Stimulated activated CD4-positive, alpha-beta T cell treated with anti-CD3 and anti-CD28 coated beads, Interleukin-15, amount 100 ng/mL, for 48 hours (primary cell): Measurements from ENCODE around the gene GPI.
A peak's percentile ranks its signal among the peaks of the same experiment; 100 is the strongest.

Experiments used
- DNase-seq, 2 donors: peaks; one replicate each; pipeline ENCODE4 v3.0.0-alpha.2; 2020; ENCODE audit warnings: low read depth in 2 of 2

Gene GPI

DNA sequence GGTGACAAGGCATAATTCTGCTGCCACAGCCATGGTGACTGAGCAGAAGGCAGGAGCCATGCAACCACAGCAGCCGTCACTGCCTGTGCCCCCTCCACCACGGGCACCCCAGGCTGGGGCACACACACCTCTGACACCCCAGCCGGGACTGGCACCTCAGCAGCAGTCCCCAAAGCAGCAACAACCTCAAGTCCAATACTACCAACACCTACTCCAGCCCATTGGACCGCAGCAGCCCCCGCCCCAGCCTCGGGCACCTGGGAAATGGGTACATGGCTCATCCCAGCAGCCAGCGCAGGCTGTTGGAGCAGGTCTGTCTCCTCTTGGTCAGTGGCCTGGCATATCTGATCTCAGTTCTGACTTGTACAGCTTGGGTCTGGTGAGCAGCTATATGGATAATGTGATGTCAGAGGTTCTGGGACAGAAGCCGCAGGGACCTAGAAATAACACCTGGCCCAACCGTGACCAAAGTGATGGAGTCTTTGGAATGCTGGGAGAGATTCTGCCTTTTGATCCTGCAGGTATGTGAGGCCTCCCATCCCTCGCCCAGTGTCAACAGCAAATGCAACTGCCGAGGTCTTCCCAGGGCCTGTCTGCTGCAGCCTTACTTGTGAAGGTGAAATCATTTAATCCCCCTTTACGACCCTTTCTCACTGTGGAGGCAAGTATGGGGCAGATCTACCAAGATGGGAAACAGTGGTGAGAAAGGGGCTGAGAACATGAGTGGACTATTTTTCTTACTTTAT lies 22.9 kb upstream of the GPI start:
- DNase-seq: no peak

DNA sequence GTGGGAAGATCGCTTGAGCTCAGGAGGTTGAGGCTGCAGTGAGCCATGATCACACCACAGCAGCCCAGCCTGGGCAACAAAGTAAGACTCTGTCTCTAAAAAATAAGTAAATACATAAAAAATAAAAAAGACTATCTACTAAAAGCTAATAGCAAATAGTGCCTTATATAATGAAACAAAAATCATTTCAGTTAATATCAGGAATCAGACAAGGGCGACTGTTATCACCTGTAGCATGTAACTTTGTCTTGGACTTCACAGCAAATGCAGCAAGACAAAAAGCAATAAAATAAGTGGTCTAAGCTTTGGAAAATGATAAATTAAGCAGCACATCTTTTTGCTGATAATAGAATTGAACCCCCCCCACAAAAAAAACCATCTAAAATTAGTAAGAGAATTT lies 21.2 kb upstream of the GPI start:
- DNase-seq: no peak

DNA sequence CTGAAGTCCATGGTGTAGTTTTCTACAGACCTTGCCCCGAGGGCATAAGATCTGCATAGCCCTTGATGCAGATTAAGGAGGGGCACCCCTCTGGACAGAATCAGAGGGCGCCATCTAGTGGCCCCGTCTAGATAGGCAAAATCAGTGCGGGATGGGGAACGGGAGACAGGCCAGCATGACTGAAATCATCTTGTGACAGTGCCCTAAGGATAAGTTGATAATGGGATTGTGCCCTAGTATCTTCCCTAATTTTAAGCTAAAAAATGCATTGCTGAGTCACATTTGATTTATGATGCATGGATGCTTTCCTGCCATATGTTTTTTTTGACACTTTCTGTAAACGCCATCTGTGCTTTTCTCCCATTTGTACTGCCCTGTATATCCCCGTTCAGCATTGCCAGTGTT lies 19.0 kb upstream of the GPI start:
- peak in 1 of 2 donors; percentile 60 for DNase-seq

DNA sequence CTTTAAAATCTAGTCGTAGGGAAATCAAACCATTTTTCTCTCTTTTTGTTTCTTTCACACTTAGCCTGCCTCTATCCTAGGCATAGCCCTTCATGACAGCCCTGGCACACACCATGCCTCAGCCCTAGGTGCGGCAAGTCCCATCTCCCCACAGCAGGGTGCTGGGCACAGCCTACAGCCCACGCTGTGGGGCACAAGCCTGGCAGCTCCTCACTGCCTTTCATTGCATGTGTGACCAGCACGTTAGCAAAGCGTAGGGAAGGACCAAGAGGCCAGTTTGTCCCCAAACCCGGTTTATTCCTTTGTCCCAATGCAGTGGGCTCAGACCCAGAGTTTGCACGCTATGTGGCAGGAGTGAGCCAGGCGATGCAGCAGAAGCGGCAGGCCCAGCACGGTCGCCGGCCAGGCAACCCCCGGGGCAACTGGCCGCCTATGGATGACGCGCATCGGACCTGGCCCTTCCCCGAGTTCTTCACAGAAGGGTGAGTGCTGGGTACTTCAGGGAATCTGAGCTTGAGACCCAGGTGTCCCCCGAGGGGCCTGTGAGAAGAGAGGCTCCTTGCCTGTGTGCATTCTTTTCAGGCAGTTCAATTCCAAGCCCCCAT lies 17.3 kb upstream of the GPI start:
- DNase-seq: no peak

DNA sequence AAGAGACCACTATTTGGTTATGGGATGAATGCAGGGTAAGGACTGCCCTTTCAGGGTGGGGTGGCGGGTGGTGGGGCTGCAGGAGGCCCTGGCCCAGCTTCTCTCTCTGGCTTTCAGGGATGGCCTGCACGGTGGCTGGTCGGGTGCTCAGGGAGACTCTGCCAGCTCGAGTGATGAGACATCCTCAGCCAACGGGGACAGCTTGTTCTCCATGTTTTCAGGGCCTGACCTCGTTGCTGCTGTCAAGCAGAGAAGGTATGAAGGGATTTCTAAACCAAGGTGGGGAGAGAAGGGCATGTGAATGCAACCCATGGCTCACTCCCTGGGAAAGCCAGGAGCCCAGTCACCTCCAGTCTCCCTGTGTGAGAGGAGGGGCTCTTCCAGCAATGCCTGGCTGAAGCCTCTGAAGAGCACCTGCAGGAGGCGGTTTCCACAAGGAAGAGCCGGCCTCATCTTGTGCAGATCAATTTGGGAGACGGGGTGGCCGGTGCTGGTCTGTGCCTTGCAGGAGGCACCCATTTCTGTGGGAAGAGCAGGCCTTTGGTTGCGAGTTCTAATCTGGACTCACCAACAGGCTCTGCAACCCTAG lies 16.0 kb upstream of the GPI start:
- DNase-seq: no peak

DNA sequence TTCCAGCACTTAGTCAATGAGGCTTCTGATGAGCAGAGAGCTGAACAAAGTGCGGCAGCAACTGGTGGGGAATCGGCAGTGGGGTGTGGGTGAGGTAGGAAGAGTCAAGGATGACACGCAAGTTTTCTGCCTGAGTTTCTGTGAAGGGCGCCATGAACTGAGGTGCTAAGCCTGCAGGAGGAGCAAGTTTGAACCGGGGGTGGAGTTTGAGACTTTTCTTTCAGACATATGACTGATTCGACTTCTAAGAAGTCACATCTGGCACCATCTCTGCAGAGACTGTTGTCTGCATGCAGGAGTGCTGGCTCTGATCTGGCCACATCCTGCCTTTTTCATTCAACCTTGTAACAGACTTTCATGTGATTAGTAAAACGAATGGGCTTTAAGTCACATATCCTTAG lies 14.8 kb upstream of the GPI start:
- peak; percentile 54 to 60 for DNase-seq

DNA sequence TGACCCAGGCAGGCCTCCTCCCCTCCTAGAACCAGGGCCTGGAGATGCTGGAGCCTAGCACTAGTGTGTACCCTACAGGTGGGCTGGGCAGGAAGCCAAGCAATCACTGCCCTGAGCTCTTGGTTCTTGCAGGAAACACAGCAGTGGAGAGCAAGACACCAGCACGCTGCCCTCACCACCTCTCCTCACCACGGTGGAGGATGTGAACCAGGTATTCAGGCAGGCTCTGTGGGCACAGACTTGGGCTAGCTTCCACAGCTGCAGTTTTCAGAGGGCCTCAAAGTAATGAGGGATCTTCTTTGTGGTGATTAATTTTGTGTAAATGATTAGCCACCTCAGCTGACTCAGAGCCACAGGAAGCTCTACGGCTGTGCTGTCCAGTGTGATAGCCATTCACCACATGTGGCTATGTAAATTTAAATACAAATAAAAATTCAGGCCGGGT lies 13.6 kb upstream of the GPI start:
- DNase-seq: no peak

DNA sequence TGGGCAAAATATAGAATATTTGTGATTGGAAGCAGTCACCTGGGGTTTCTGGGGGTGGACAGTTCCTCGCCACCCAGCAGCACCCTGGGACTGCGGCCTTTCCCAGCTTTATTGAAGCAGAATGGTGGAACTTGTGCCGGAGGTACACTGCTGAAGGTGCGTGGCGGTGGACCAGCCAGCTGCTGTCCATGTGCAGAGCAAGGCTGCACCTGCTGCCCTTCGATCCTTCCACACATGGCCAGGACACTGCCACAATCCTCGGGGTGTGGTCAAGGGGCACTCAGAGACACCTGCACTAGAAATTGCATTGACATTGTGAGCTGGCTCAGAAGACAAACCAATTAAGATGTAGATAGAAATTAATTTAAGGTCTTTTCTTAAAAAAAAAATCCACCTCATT lies 11.4 kb upstream of the GPI start:
- DNase-seq: no peak

DNA sequence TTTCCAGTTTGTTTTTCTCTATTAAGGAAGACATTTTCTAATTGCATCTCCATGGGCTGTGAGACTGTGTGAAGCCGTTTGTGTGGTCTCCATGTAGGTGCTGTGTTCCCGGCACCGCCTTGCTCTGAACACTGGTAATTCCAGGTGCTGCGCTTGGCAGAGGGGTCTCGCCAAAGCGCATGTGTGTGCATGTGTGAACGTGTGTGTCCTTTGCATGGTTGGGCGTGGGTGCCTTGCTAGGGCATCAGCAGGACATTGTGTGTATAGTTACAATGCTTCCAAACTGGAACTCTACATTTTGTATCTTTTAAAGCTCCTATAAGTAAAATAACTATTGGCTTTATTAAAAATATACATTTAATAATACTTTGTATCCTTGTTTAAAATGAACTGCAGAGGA lies 9.8 kb upstream of the GPI start:
- no peak for DNase-seq

DNA sequence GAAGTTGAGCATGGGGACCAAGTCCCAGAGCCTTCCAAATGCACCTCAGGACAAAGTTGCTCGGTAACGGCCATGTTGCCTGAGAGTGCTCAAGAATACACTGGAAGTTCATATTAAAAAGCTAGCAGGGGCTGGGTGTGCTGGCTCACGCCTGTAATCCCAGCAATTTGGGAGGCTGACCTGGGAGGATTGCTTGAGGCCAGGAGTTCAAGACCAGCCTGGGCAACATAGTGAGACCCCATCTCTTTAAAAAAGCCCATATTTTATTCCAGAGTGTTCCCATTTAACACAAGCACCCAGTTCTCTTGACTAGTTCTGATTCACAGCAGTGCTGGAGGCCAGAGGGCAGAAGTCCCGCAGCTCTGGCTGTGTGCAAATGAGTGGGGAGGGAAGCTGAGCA lies 8.1 kb upstream of the GPI start:
- no peak for DNase-seq

DNA sequence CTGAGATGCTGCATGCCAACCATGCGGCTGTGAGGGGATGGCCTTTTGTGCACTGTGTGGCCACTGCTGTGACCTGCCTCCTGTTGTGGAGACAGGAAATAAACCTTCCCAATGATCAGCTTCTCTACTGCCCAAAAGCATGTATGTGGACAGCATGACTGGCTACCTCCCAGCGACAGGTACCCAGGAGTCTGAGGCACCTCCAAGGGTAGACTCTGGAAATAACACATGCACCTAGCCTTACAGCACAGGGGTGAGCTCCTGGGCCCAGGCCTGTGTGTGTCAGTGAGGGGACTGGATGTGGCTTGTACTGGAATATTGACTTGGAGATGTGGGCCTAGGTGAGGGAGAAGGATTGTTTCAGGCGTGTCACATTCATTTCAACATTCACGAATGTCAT lies 7.6 kb upstream of the GPI start:
- no peak for DNase-seq

DNA sequence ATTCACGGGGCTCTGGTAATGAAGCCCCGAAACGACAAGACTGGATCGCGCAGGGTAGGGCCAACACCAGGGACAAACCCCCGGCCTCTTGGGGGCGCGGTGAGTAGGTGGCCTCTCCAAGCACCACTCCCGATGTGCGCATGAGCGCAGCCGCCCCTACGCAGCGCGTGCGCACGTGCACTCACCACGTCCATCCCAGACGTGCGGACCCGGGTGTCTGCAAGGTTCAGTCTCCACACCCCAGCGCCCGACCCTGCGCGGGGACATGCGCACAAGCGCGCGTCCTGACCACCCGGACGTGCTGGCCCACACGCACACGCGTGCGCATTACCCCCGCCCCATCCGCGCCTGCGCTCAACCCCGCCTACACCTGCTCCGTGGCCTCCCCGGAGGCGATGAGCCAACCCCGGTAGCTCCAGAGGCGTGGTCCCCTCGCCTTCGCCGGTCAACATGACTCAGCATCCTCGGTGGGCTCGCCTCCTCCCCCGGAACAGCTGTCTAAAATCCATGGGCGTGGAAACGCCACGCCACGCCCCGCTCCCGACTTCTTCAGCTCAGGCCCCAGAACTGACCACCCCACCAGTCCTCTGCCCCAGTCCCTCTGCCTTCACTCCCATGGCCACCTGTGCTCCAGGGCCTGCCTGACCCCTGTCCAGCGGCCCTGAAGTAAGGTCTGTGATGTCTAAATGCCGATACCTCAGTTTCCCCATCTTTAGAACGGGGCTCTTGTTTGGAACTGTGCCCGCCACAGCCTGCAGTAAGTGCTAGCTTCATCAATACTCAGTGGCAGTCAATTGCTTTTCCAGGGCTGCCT lies 5.6 kb upstream of the GPI start:
- peak; percentile 98 to 99 for DNase-seq

DNA sequence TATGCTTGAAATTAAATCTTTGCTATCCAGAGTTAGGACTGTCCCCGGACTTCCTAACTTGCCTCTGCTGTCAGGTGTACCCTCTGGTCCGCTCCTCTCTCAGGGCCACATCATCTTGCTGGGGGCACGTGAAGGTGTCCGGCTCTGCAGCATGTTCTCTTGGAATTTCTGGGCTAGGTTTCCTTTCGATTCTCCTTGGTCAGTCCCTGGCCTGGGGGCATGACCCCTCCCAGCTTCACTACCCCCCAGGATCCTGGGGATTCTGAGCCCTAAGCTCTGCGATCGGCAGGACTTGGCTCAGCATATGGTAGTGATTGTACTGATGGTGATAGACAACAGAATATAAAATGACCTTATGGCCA lies 5.1 kb upstream of the GPI start:
- DNase-seq: no peak

DNA sequence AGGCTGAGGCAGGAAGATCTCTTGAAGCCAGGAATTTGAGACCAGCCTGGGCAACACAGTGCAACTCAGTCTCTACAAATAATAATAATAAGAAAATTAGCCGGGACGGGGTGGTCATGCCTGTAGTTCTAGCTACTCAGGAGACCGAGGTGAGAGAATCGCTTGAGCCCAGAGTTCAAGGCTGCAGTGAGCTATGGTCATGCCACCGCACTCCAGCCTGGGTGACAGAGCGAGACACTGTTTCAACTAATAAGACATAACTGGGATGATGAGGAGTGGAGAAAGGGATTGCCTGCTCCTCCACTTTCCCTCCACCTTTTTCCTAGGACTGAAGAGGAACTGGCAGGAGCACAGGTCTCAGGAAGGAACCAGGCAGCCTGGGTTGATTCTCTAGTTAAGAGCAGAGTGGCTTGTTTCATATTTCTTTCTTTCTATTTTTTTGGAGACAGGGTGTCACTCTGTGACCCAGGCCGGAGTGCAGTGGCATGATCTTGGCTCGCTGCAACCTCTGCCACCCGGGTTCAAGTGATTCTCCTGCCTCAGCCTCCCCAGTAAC lies 4.6 kb upstream of the GPI start:
- no peak for DNase-seq

DNA sequence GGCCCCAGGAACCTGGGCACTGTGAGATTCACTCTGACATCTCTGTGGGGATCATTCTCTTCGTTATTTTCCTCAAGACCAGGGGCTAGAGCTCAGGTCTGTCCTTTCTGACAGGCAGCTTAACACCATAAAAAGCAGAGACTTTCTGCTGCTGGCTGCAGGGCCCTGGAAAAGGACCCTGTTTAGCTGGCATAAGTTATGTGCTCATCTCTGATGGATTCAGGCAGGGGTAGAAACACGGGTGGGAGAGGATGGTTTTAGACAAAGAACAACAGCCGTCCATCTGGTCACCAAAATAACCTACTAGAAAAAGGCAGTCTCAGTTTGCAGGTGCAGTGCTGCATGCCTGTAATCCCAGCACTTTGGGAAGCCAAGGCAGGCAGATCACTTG lies 2.3 kb upstream of the GPI start:
- DNase-seq: no peak

DNA sequence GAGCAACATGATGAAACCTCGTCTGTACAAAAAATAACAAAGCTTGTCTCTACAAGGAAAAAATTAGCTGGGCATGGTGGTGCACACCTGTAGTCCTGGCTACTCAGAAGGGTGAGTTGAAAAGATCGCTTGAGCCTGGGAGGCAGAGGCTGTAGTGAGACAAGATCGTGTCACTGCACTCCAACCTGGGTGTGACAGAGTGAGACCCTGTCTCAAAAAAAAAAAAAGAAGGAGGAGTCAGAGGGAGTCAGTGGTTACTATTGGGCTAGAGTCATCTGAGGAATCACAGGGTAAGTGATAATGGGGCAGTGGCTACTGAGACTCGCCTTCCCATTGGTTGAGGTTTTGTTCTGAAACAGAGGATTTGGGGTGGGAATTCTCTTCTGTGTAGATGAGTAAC lies 1.9 kb upstream of the GPI start:
- no peak for DNase-seq

DNA sequence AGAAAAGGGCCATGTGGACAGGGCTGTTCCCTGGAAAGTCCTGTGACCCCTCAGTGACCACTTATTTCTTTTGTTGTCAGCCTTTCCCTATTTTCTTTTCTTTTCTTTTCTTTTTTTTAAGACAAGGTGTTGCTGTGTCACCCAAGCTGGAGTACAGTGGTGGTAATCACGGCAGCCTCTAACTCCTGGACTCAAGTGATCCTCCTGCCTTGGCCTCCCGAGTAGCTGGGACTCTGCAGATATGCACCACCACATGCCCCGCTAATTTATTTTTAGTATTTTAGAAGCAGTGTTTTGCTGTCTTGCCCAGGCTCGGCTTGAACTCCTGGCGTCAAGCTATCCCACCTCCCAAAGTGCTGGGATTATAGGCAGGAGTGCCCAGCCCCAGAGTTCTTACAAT lies 1.1 kb upstream of the GPI start:
- no peak for DNase-seq

DNA sequence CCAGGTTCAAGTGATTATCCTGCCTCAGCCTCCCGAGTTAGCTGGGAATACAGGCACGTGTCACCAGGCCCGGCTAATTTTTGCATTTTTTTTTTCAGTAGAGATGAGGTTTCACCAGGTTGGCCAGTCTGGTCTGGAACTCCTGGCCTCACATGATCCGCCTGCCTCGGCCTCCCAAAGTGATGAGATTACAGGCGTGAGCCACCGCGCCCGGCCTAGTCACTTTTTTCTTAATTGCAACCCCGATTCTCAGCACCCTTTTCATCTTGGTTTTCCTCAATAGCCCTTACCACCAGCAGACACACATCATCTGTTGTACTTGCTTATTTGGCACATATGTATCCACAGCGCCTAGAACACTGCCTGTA lies 550 bp upstream of the GPI start:
- DNase-seq: no peak

DNA sequence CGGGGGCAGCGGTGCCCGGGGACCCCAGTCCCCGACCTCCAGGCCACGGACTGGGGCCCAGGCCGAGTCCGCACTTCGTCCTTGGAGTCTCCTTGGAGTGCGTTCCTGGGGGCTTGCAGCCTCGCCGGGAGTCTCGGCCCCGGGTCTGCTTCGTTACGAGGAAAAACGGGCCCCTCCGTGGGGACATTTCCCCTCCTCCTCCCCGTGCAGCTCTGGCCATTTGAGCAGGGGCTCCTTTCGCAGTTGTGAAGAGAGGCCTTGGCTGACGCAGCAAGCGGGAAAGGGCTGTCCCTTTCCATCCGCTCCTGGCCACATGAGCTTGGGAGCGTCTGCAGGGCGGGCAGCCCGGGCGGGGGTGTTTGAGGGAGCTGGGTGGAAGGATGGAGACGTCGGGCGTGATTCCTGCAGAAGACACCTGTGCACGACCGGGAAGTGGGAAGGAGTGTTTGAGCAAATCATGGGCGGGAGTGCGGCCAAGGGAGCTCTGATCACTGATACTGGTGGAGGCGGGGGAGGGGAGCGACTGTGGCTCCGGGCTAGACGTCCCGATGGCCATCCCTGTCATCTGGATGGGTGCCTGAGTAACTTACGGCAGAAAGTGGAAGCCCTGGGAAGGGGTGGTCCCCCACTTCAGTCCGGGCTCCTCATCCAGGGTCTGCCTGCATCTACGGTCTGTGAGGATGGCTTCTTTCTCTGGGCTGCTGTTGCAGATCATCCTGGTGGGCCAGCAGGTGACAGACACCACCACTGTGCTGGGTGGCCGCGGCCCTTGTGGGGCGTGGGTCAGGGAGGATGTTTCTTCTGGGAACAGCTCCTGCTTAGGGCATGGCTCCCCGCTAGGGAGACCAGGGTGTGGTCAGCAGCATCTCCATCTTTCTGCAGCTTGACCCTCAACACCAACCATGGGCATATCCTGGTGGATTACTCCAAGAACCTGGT lies 736 bp downstream of the GPI start:
- no peak for DNase-seq

DNA sequence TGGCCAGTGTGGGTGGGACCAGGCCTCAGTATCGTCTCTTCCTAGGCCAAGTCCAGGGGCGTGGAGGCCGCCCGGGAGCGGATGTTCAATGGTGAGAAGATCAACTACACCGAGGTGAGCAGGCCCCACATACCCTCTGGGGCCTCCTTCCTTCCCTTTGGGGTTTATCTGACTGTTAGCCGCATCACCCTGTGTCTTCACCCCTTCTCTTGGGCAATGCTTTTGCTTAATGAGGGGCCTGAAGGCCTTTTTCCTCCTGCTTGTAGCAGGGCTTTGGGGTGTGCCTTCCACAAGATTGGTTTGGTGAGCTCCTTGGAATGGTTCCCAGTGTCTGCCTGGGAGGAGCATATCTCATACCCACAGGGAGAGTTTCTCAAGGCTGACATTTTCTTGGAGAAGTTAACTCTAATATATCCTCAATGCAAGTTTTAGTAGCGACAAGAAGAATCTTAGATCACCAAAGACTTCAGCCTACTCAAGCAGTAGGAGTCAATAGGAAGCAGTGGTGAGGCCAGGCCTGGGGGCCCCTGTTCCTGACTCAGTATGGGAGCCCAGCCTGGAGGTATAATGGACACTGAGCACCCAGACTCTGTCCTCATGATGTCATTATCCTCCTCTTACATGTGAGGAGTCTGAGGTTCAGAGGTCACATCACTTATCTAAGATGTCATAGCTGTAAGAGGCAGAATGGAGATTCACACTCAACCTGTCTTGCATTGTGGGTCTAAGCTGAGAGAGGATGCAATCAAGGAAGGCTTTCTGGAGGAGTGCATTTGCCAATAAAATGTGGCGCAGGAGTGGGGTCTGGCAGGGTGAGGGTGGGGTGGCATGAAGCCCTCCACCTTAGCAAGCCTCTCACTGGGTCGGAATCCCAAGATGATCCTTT lies 2.0 kb downstream of the GPI start:
- DNase-seq: no peak
